NB4 (cell line): Measurements from ENCODE around the gene OXNAD1.

Source experiments
- MYC ChIP-seq: IDR thresholded peaks from 2 replicates; pipeline ENCODE4 v1.6.1; 2011; ENCODE audit warnings: low read depth, low read length
- TF ChIP-seq, protein P1 (sequence below): IDR thresholded peaks from one replicate; pipeline ENCODE4 v1.5.1; 2012; ENCODE audit warnings: low read depth, low read length

DNA sequence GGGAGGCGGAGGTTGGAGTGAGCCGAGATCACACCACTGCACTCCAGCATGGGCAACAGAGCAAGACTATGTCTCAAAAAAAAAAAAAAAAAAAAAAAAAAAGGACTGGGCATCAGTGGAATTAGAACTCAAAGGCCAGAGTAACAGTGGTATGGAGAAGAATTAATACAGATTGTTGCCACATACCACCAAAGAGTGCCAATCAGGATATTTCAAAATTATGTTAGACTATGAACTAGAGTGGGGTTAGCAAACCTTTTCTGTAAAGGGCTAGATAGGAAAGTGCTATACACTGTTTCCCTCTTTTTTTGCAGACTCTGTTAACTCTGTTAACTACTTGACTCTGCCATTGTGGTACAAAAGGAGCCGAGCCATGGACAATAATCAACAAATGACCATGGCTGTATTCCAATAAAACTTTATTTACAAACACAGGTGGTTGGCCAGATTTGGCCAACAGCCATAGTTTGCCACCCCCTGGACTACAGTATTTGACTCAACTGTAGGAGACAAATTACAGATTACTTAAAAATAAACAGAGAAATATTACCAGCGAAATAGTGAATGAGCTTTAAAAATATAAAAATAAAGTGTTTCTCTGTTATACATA is 28.9 kb upstream of the OXNAD1 start:
- TF ChIP-seq, protein P1, sequence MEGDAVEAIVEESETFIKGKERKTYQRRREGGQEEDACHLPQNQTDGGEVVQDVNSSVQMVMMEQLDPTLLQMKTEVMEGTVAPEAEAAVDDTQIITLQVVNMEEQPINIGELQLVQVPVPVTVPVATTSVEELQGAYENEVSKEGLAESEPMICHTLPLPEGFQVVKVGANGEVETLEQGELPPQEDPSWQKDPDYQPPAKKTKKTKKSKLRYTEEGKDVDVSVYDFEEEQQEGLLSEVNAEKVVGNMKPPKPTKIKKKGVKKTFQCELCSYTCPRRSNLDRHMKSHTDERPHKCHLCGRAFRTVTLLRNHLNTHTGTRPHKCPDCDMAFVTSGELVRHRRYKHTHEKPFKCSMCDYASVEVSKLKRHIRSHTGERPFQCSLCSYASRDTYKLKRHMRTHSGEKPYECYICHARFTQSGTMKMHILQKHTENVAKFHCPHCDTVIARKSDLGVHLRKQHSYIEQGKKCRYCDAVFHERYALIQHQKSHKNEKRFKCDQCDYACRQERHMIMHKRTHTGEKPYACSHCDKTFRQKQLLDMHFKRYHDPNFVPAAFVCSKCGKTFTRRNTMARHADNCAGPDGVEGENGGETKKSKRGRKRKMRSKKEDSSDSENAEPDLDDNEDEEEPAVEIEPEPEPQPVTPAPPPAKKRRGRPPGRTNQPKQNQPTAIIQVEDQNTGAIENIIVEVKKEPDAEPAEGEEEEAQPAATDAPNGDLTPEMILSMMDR, result no peak
- TF ChIP-seq MYC, result no peak
